Caco-2 (cell line): ENCODE results near the gene ARG2. TPM values are rescaled to one million over a fixed set of nuclear protein-coding genes. Genes with fewer than 3 reads are reported as not detected.

ENCODE experiments used
- BruUV-seq: library from RNA; stranded (reverse); fragments of 400-500 nt; replicated peaks from 2 replicates; lab custom pipeline; 2021; lab: Mats Ljungman, UMichigan
- CTCF ChIA-PET: fragments of 300-600 bp; sonication (Branson Sonifier 250); formaldehyde crosslinking; loops from one replicate; lab custom pipeline; 2022; ENCODE audit warnings: antibody characterized with exemption; lab: Charles Lee
- POLR2A ChIA-PET: fragments of 300-600 bp; sonication (Branson Sonifier 250); formaldehyde crosslinking; loops from one replicate; lab custom pipeline; 2022; ENCODE audit warnings: antibody characterized with exemption; lab: Charles Lee
- DNase-seq, 2 experiments: peaks; one replicate each; pipeline versions ENCODE4 v3.0.0 to v3.0.0-alpha.2; 2020 to 2022
- H3K27me3 ChIP-seq: replicated peaks from 2 replicates; pipeline ENCODE4 v1.6.0; 2011; ENCODE audit warnings: low read length; ENCODE audit not compliant: control insufficient read depth, insufficient read depth
- H3K36me3 ChIP-seq: 2 replicates; pipeline ENCODE4 v1.5.1; 2011; ENCODE audit warnings: low read length; ENCODE audit not compliant: control insufficient read depth, insufficient read depth
- H3K4me1 ChIP-seq: fragments of 250-450 bp; sonication (Bioruptor Pico); 2 replicates; pipeline ENCODE4 v1.5.1; 2020; ENCODE audit warnings: mild to moderate bottlenecking
- H3K4me3 ChIP-seq: 2 replicates; pipeline ENCODE4 v1.5.1; 2011; ENCODE audit warnings: low read depth, mild to moderate bottlenecking, control low read depth, low read length
- H3K9me3 ChIP-seq: fragments of 250-450 bp; sonication (Bioruptor Pico); 2 replicates; pipeline ENCODE4 v1.5.1; 2020; ENCODE audit warnings: mild to moderate bottlenecking, moderate library complexity
- H3K27ac Mint-ChIP-seq: one replicate; pipeline ENCODE4 v1.8.0; 2022; ENCODE audit warnings: mixed read lengths; ENCODE audit not compliant: unreplicated experiment
- H3K27me3 Mint-ChIP-seq: one replicate; pipeline ENCODE4 v1.8.0; 2022; ENCODE audit warnings: mixed read lengths; ENCODE audit not compliant: insufficient read depth, unreplicated experiment
- H3K36me3 Mint-ChIP-seq: one replicate; pipeline ENCODE4 v1.8.0; 2022; ENCODE audit warnings: mild to moderate bottlenecking, mixed read lengths; ENCODE audit not compliant: insufficient read depth, unreplicated experiment
- H3K4me1 Mint-ChIP-seq: one replicate; pipeline ENCODE4 v1.8.0; 2022; ENCODE audit warnings: low read depth, mixed read lengths; ENCODE audit not compliant: unreplicated experiment
- H3K4me3 Mint-ChIP-seq: one replicate; pipeline ENCODE4 v1.8.0; 2022; ENCODE audit warnings: mild to moderate bottlenecking, moderate library complexity, mixed read lengths; ENCODE audit not compliant: unreplicated experiment
- H3K9me3 Mint-ChIP-seq: one replicate; pipeline ENCODE4 v1.8.0; 2022; ENCODE audit warnings: mixed read lengths; ENCODE audit not compliant: unreplicated experiment
- CTCF ChIP-seq, 2 experiments: fragments of 200-600 bp in 1 of 2; IDR thresholded peaks; 1 replicate in 1 of 2; 2 replicates in 1 of 2; pipeline versions ENCODE4 v1.5.1 to v1.8.0; 2011 to 2022; ENCODE audit warnings: antibody characterized with exemption in 1 of 2, control low read depth in 1 of 2, inconsistent platforms in 1 of 2, low read depth in 1 of 2, low read length in 1 of 2, mild to moderate bottlenecking in 1 of 2, moderate library complexity in 1 of 2; ENCODE audit not compliant: insufficient read depth in 1 of 2, severe bottlenecking in 1 of 2, unreplicated experiment in 1 of 2
- intact Hi-C: fragments of 100-400 bp; cut with micrococcal nuclease; formaldehyde crosslinking; loops from one replicate; pipeline ENCODE4 v1.10.0; 2022; ENCODE audit not compliant: unreplicated experiment
- total RNA-seq: library from RNA; stranded (reverse); gene quantifications from 2 replicates; pipeline ENCODE4 v1.2.3, GENCODE V29; 2022

ARG2 gene
- total RNA-seq, 1 experiment from 2014 or later, result 22.6 TPM

GRCh38 chr14:67573228-67574010 lies 46.3 kb upstream of the ARG2 start:
- CTCF ChIA-PET, result interaction anchor here (1.6 to 4.4 kb wide), 2 partner anchors 27 to 47 kb away, joined by 4 to 110 read pairs; partner anchors contain the start of gene PIGH
- Histone ChIP-seq H3K36me3 (peaks cover 4% of the 10 kb centered on the region; the same call in 1 of the 2 replicates), H3K4me1 (0 out of 2 replicates have a peak, but pooled peaks cover 4% of the 10 kb centered on the region), H3K4me3 (no peak overlapping the region), H3K27me3 (no peaks in the 10 kb centered on the region), H3K9me3 (no peaks in the 10 kb centered on the region)
- no peak overlapping the region for H3K27ac Mint-ChIP-seq
- peaks cover 19% of the 10 kb centered on the region for H3K36me3 Mint-ChIP-seq
- peak in 1 of 2 experiments; percentile 13 for DNase-seq
- no TSS peak for BruUV-seq
- intact Hi-C loops, result no loop called here
- no peak overlapping the region for H3K4me3 Mint-ChIP-seq
- H3K27me3 Mint-ChIP-seq, result no peaks in the 10 kb centered on the region
- H3K4me1 Mint-ChIP-seq, result peaks cover 7% of the 10 kb centered on the region
- TF ChIP-seq CTCF (IDR thresholded peaks at IDR 0.05; ENCODE audit: insufficient read depth in 1 of 2, low read depth in 1 of 2, low read length in 1 of 2, severe bottlenecking in 1 of 2, unreplicated experiment in 1 of 2), result no peak
- POLR2A ChIA-PET, result no interaction called here
- H3K9me3 Mint-ChIP-seq, result no peaks in the 10 kb centered on the region

- H3K4me1 Mint-ChIP-seq, result peaks cover 7% of the 10 kb centered on the region
- ChIA-PET POLR2A (no interaction called here), CTCF (interaction anchor here (4.4 kb wide), 1 partner anchor 47 kb away, joined by 110 read pairs; no protein-coding TSS in a partner anchor)
- H3K4me3 Mint-ChIP-seq, result no peak overlapping the region
- Histone ChIP-seq H3K9me3 (no peaks in the 10 kb centered on the region), H3K4me3 (no peak overlapping the region), H3K4me1 (0 out of 2 replicates have a peak, but pooled peaks cover 4% of the 10 kb centered on the region), H3K27me3 (no peaks in the 10 kb centered on the region), H3K36me3 (peaks cover 4% of the 10 kb centered on the region)
- no peak overlapping the region for H3K27ac Mint-ChIP-seq
- H3K9me3 Mint-ChIP-seq, result no peaks in the 10 kb centered on the region
- TF ChIP-seq CTCF (IDR thresholded peaks at IDR 0.05; ENCODE audit: insufficient read depth in 1 of 2, low read depth in 1 of 2, low read length in 1 of 2, severe bottlenecking in 1 of 2, unreplicated experiment in 1 of 2), result no peak
- H3K36me3 Mint-ChIP-seq, result peaks cover 19% of the 10 kb centered on the region
- intact Hi-C loops, result no loop called here
- H3K27me3 Mint-ChIP-seq, result no peaks in the 10 kb centered on the region
- no TSS peak for BruUV-seq
- no peak for DNase-seq
These were observed 45.6 kb upstream of the ARG2 start for GRCh38 chr14:67574156-67574555.

- Histone ChIP-seq H3K4me1 (0 out of 2 replicates have a peak, but pooled peaks cover 4% of the 10 kb centered on the region), H3K9me3 (no peaks in the 10 kb centered on the region), H3K36me3 (peaks cover 4% of the 10 kb centered on the region), H3K27me3 (no peaks in the 10 kb centered on the region), H3K4me3 (no peak overlapping the region)
- BruUV-seq, result no TSS peak
- CTCF ChIA-PET, result no interaction called here
- Mint-ChIP-seq H3K4me3 (no peak overlapping the region), H3K9me3 (no peaks in the 10 kb centered on the region), H3K27me3 (no peaks in the 10 kb centered on the region), H3K36me3 (peaks cover 16% of the 10 kb centered on the region), H3K27ac (no peak overlapping the region), H3K4me1 (peaks cover 7% of the 10 kb centered on the region)
- intact Hi-C loops, result no loop called here
- TF ChIP-seq CTCF (IDR thresholded peaks at IDR 0.05; ENCODE audit: insufficient read depth in 1 of 2, low read depth in 1 of 2, low read length in 1 of 2, severe bottlenecking in 1 of 2, unreplicated experiment in 1 of 2), result no peak
- POLR2A ChIA-PET, result no interaction called here
- no peak for DNase-seq
These were observed 44.9 kb upstream of the ARG2 start for GRCh38 chr14:67574806-67575205.
